Mesenchymal stem cell (in vitro differentiated cells and primary cell): Measurements from ENCODE around the gene LPCAT3.

Experiments used
- DNase-seq: peaks from one replicate; pipeline ENCODE4 v3.0.0-alpha.2; 2013
- H2AFZ ChIP-seq: one replicate; pipeline ENCODE4 v1.6.1; 2013; ENCODE audit warnings: low read depth, mild to moderate bottlenecking, control low read depth, inconsistent platforms, low read length, moderate library complexity
- H2AK5ac ChIP-seq: 2 replicates; pipeline ENCODE4 v1.6.1; 2013; ENCODE audit warnings: low read length, moderate library complexity, mild to moderate bottlenecking, inconsistent platforms; ENCODE audit not compliant: severe bottlenecking
- H2BK120ac ChIP-seq: one replicate; pipeline ENCODE4 v1.6.1; 2013; ENCODE audit warnings: low read depth, mild to moderate bottlenecking, inconsistent platforms, low read length, moderate library complexity
- H2BK12ac ChIP-seq, 2 experiments: one replicate each; pipeline ENCODE4 v1.6.1; 2013; ENCODE audit warnings: inconsistent platforms in 2 of 2, low read length in 2 of 2, mild to moderate bottlenecking in 2 of 2, moderate library complexity in 2 of 2, control low read depth in 1 of 2
- H2BK15ac ChIP-seq: one replicate; pipeline ENCODE4 v1.6.1; 2013; ENCODE audit warnings: mild to moderate bottlenecking, low read depth, inconsistent platforms; ENCODE audit not compliant: poor library complexity, severe bottlenecking
- H2BK5ac ChIP-seq: 2 replicates; pipeline ENCODE4 v1.6.1; 2013; ENCODE audit warnings: low read depth, mild to moderate bottlenecking, low read length, control low read depth, inconsistent platforms; ENCODE audit not compliant: poor library complexity, severe bottlenecking
- H3K14ac ChIP-seq, 2 experiments: one replicate each; pipeline ENCODE4 v1.6.1; 2013; ENCODE audit warnings: inconsistent platforms in 2 of 2, low read length in 2 of 2, control low read depth in 1 of 2, mild to moderate bottlenecking in 1 of 2, moderate library complexity in 1 of 2
- H3K18ac ChIP-seq, 2 experiments: one replicate each; pipeline ENCODE4 v1.6.1; 2013; ENCODE audit warnings: inconsistent platforms in 2 of 2, low read length in 2 of 2, control low read depth in 1 of 2, low read depth in 1 of 2, mild to moderate bottlenecking in 1 of 2
- H3K23ac ChIP-seq, 2 experiments: one replicate each; pipeline ENCODE4 v1.6.1; 2013; ENCODE audit warnings: inconsistent platforms in 2 of 2, low read length in 2 of 2, mild to moderate bottlenecking in 2 of 2, moderate library complexity in 2 of 2, control low read depth in 1 of 2
- H3K27ac ChIP-seq: 2 replicates; pipeline ENCODE4 v1.5.1; 2013; ENCODE audit warnings: mild to moderate bottlenecking, moderate library complexity, low read length, control low read depth, inconsistent platforms; ENCODE audit not compliant: poor library complexity, severe bottlenecking
- H3K27me3 ChIP-seq, 2 experiments: 2 replicates each; pipeline versions ENCODE4 v1.6.1 to v1.7.0; 2013; ENCODE audit warnings: low read length in 2 of 2, mild to moderate bottlenecking in 2 of 2, moderate library complexity in 2 of 2, control low read depth in 1 of 2, inconsistent platforms in 1 of 2; ENCODE audit not compliant: control insufficient read depth in 1 of 2, insufficient read depth in 1 of 2
- H3K36me3 ChIP-seq, 2 experiments: 2 replicates each; pipeline versions ENCODE4 v1.6.1 to v1.7.0; 2013; ENCODE audit warnings: low read length in 2 of 2, control low read depth in 1 of 2, inconsistent platforms in 1 of 2, low read depth in 1 of 2, mild to moderate bottlenecking in 1 of 2; ENCODE audit not compliant: insufficient read depth in 2 of 2, control insufficient read depth in 1 of 2
- H3K4ac ChIP-seq, 2 experiments: one replicate each; pipeline ENCODE4 v1.6.1; 2013; ENCODE audit warnings: inconsistent platforms in 2 of 2, low read length in 2 of 2, mild to moderate bottlenecking in 2 of 2, moderate library complexity in 2 of 2, control low read depth in 1 of 2, low read depth in 1 of 2
- H3K4me1 ChIP-seq: 2 replicates; pipeline ENCODE4 v1.6.1; 2013; ENCODE audit warnings: low read depth, low read length, control low read depth; ENCODE audit not compliant: control insufficient read depth, insufficient read depth
- H3K4me2 ChIP-seq: 2 replicates; pipeline ENCODE4 v1.6.1; 2013; ENCODE audit warnings: low read length, mild to moderate bottlenecking, inconsistent platforms; ENCODE audit not compliant: poor library complexity, severe bottlenecking
- H3K4me3 ChIP-seq, 2 experiments: 2 replicates each; pipeline versions ENCODE4 v1.5.1 to v1.7.0; 2013; ENCODE audit warnings: low read length in 2 of 2, mild to moderate bottlenecking in 2 of 2, control low read depth in 1 of 2, low read depth in 1 of 2; ENCODE audit not compliant: insufficient read depth in 1 of 2
- H3K79me1 ChIP-seq: replicated peaks from 2 replicates; pipeline ENCODE4 v1.6.1; 2013; ENCODE audit warnings: mild to moderate bottlenecking, control low read depth, low read length, inconsistent platforms; ENCODE audit not compliant: poor library complexity, severe bottlenecking
- H3K9ac ChIP-seq: 2 replicates; pipeline ENCODE4 v1.7.0; 2013; ENCODE audit warnings: mild to moderate bottlenecking, low read length, moderate library complexity
- H3K9me3 ChIP-seq: 2 replicates; pipeline ENCODE4 v1.7.0; 2013; ENCODE audit warnings: mild to moderate bottlenecking, low read length; ENCODE audit not compliant: control insufficient read depth
- H4K8ac ChIP-seq: one replicate; pipeline ENCODE4 v1.6.1; 2013; ENCODE audit warnings: inconsistent platforms, mild to moderate bottlenecking, low read length, moderate library complexity
- H4K91ac ChIP-seq: one replicate; pipeline ENCODE4 v1.6.1; 2013; ENCODE audit warnings: mild to moderate bottlenecking, low read length, inconsistent platforms
- WGBS: methylation state at CpG from one replicate; pipeline ENCODE4 v1.1.7; 2013; ENCODE audit warnings: mixed read lengths; 5-methylcytosine and 5-hydroxymethylcytosine counted together

LPCAT3 gene

DNA sequence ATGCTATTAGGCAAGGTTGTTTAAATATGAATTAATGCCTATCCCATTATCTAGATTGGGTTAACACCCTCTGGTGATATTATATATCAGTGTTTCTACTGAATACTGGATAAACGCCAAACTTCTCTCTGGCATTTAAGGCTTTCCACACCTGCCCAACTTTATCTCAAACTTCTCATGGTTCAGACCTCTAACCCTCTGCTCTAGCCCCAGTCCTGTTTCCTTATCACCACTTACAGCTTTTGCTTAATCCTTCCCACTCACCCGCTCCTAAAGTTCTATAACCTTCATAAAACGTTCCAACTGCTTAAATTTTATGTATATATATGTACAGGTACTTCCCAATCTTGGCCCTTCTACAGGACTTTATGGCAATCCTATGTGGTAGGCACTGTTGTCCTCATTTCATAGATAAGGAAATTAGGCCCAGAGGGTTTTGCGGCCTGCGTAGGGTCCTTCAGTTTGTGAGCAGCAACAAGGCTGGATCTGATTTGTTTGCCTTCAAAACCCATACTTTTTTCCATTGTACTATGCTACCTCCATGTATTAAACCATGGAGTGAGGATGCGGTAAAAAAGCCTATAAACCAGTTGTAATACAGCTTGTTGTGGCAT lies 1.2 kb downstream of the LPCAT3 start:
- no peak overlapping the region for H2BK15ac ChIP-seq
- H3K4me3 ChIP-seq: peak overlapping the region in 1 of 2 experiments; percentile 97
- no peaks in the 10 kb centered on the region for H3K9me3 ChIP-seq
- no peak overlapping the region for H3K14ac ChIP-seq
- H2BK120ac ChIP-seq: no peak overlapping the region
- peak overlapping the region; percentile 89 for H3K9ac ChIP-seq
- H3K4me2 ChIP-seq: peak overlapping the region; percentile 19
- DNase-seq: no peak
- no peak overlapping the region for H3K23ac ChIP-seq
- H4K8ac ChIP-seq: no peak overlapping the region
- peaks cover 3 to 21% of the 10 kb centered on the region in 2 experiments for H3K36me3 ChIP-seq
- no peak overlapping the region for H4K91ac ChIP-seq
- no peak overlapping the region for H2BK5ac ChIP-seq
- H2AK5ac ChIP-seq: no peak overlapping the region
- 92% methylated on average over 3 of the region's 6 CpGs for WGBS
- no peak overlapping the region for H2AFZ ChIP-seq
- peaks cover 19% of the 10 kb centered on the region for H3K79me1 ChIP-seq
- H3K27me3 ChIP-seq: no peaks in the 10 kb centered on the region
- H2BK12ac ChIP-seq: no peak overlapping the region
- no peak overlapping the region for H3K4ac ChIP-seq
- H3K27ac ChIP-seq: no peak overlapping the region
- no peak overlapping the region for H3K18ac ChIP-seq
- peaks cover 3% of the 10 kb centered on the region for H3K4me1 ChIP-seq

DNA sequence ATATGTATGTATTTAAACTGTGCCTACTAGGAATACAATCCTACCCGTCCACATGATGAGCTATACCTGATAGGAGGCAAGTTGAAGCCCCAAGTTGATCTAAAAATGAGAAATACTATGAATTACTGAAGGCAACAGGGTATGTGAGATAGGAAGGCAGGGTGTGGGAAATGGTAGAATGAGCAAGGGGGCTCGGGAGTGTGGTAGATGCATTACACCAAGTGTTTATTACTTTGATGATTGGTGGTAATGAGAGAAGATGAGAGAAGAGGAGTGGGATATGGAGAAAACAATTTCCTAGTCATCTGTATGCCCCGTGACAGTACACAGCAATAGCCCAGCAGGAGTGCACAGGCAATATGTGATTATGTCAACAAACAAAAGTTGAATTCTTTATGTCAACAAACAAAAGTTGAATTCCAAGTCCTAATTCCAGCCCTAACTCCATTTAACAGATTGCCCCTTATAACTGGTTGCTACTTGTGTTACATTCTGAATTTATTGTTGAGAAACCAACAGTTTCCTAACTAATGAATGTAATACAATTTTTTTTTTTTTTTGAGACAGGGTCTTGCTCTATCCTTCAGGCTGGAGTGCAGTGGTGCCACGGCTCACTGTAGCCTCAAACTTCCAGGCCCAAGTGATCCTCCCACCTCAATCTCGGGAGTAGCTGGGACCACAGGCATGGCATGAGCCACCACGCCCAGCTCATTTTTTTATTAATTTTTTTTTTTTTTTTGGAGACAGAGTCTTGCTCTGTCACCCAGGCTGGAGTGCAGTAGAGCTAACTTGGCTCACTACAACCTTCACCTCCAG lies 2.5 kb downstream of the LPCAT3 start:
- DNase-seq: no peak
- H4K91ac ChIP-seq: no peak overlapping the region
- H3K23ac ChIP-seq: no peak overlapping the region
- no peak overlapping the region for H3K27ac ChIP-seq
- H4K8ac ChIP-seq: no peak overlapping the region
- H3K18ac ChIP-seq: no peak overlapping the region
- H3K27me3 ChIP-seq: no peaks in the 10 kb centered on the region
- no peak overlapping the region for H3K4me3 ChIP-seq
- H2AFZ ChIP-seq: no peak overlapping the region
- no peak overlapping the region for H2BK120ac ChIP-seq
- no peaks in the 10 kb centered on the region for H3K9me3 ChIP-seq
- no peak overlapping the region for H3K14ac ChIP-seq
- no peak overlapping the region for H2BK12ac ChIP-seq
- peaks cover 3 to 21% of the 10 kb centered on the region in 2 experiments for H3K36me3 ChIP-seq
- H3K4me2 ChIP-seq: no peak overlapping the region
- H2BK15ac ChIP-seq: no peak overlapping the region
- no peak overlapping the region for H2BK5ac ChIP-seq
- peaks cover 3% of the 10 kb centered on the region for H3K4me1 ChIP-seq
- H2AK5ac ChIP-seq: no peak overlapping the region
- WGBS: 89% methylated on average over 5 of the region's 6 CpGs
- no peak overlapping the region for H3K4ac ChIP-seq
- H3K79me1 ChIP-seq: peaks cover 24% of the 10 kb centered on the region
- no peak overlapping the region for H3K9ac ChIP-seq

DNA sequence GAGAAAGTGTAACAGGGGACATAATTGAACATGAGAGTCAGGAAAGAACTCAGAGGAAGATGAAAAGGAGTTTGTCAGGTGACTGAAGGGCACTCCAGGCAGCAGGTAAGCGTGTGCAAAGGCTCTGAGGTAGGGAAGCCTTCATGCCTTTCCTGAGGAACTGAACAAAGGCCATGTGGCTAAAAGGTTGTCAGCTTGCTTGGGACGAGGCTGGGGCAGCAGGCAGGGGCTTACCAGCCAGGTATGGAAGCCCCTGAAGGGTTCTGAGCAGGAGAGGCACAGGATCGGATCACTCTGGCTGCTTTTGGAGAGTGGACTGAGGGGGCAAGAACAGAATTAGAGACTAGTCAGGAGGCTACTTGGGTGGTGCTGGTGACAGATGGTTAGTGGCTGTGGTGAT lies 5.2 kb downstream of the LPCAT3 start:
- Histone ChIP-seq H3K27ac (no peak overlapping the region), H3K18ac (no peak overlapping the region), H4K91ac (no peak overlapping the region), H3K4me2 (no peak overlapping the region), H2BK15ac (no peak overlapping the region), H3K9me3 (no peaks in the 10 kb centered on the region), H2AK5ac (no peak overlapping the region), H3K4ac (no peak overlapping the region), H3K36me3 (peaks cover 3 to 29% of the 10 kb centered on the region in 2 experiments), H3K79me1 (peaks cover 28% of the 10 kb centered on the region), H3K4me3 (no peak overlapping the region), H3K4me1 (peaks cover 3% of the 10 kb centered on the region), H3K27me3 (no peaks in the 10 kb centered on the region), H3K9ac (no peak overlapping the region), H2AFZ (no peak overlapping the region), H2BK12ac (peak overlapping the region in 1 of 2 experiments; percentile 21), H3K14ac (no peak overlapping the region), H2BK5ac (no peak overlapping the region), H4K8ac (no peak overlapping the region), H3K23ac (no peak overlapping the region), H2BK120ac (no peak overlapping the region)
- DNase-seq: no peak
- 93% methylated on average over 3 of the region's 3 CpGs for WGBS

DNA sequence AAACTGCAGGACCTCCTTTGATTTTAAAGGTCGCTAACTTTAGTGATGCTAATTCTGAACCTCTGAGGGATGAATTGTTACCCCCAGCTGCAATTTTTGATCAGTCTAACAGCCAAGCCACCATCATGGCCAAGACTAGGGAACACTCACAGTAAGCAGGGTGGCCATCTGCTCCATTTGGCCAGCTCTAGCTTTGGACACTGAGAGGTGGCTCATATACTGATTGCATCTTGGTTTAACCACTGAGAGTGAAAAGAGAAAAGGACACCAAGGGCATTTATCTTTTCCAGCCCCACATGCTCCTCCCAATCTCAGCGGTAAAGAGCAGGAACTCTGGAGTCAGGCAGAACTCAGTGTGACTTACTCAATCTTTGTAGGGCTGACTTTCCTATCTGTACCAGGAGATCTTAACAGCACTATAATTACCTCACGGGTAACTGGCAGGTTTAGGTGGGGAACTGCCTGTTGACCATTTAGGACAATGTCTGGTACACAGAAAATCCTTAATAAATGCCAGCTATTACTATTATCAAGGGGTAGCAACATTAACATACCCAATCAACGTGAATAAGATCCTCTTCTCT lies 6.2 kb downstream of the LPCAT3 start:
- no peak overlapping the region for H2BK15ac ChIP-seq
- no peak overlapping the region for H4K91ac ChIP-seq
- peaks cover 3 to 29% of the 10 kb centered on the region in 2 experiments for H3K36me3 ChIP-seq
- no peak overlapping the region for H3K4me3 ChIP-seq
- H3K9me3 ChIP-seq: no peaks in the 10 kb centered on the region
- peaks cover 3% of the 10 kb centered on the region for H3K4me1 ChIP-seq
- H3K23ac ChIP-seq: peak overlapping the region in 1 of 2 experiments; percentile 93
- no peaks in the 10 kb centered on the region for H3K27me3 ChIP-seq
- H3K18ac ChIP-seq: peak overlapping the region in 1 of 2 experiments; percentile 3
- H2BK5ac ChIP-seq: no peak overlapping the region
- H3K9ac ChIP-seq: no peak overlapping the region
- H3K79me1 ChIP-seq: peaks cover 23% of the 10 kb centered on the region
- H2BK12ac ChIP-seq: no peak overlapping the region
- 85% methylated on average over 4 of the region's 4 CpGs for WGBS
- no peak overlapping the region for H3K4ac ChIP-seq
- no peak overlapping the region for H3K14ac ChIP-seq
- H2BK120ac ChIP-seq: no peak overlapping the region
- H4K8ac ChIP-seq: no peak overlapping the region
- H3K4me2 ChIP-seq: no peak overlapping the region
- H2AFZ ChIP-seq: no peak overlapping the region
- no peak for DNase-seq
- H3K27ac ChIP-seq: no peak overlapping the region
- no peak overlapping the region for H2AK5ac ChIP-seq
